Mesangial cell (primary cell): Measurements from ENCODE around the gene TSPYL4. TPM values are rescaled to one million over a fixed set of nuclear protein-coding genes. Genes with fewer than 3 reads are reported as not detected.

Experiments used
- total RNA-seq: library from RNA; depleted of rRNA; stranded (reverse); fragments of >200 nt; gene quantifications from 2 replicates; pipeline ENCODE4 v1.2.3, GENCODE V29; 2015

Gene TSPYL4
- total RNA-seq: 9.3 and 13.3 TPM in 2 replicates

GRCh38 chr6:116253505-116254296, at the start of gene TSPYL4:
TSS of gene TSPYL4 (minus strand) at chr6:116254075. CDS start at chr6:116254008, 67 bp downstream.

GRCh38 chr6:116279232-116280160, 25.6 kb upstream of the TSPYL4 start, which contains the start of gene TSPYL1:
TSS of gene TSPYL1 (minus strand) at chr6:116279930. CDS start at chr6:116279830, 100 bp downstream.

Other genes starting within 250 kb of the TSPYL4 start
- 1.6 and 3.0 TPM in 2 replicates for gene FRK, start 193.2 kb downstream of the TSPYL4 start, total RNA-seq
- gene NT5DC1, start 153.2 kb downstream of the TSPYL4 start, total RNA-seq: 5.5 and 6.1 TPM in 2 replicates
- not detected in 2 replicates for gene COL10A1, start 127.9 kb downstream of the TSPYL4 start, total RNA-seq
- gene TSPYL1, start 25.9 kb upstream of the TSPYL4 start, total RNA-seq: 56.0 and 56.2 TPM in 2 replicates
- 20.9 and 31.1 TPM in 2 replicates for gene DSE, start 116.9 kb upstream of the TSPYL4 start, total RNA-seq
- 1.6 and 2.6 TPM in 2 replicates for gene CALHM6, start 207.3 kb upstream of the TSPYL4 start, total RNA-seq